Transverse colon (tissue), 4 donors: Measurements from ENCODE around the gene HIPK3. TPM values are rescaled to one million over a fixed set of nuclear protein-coding genes. Genes with fewer than 3 reads are reported as not detected.

Source experiments
- DNase-seq: peaks from one replicate; pipeline ENCODE4 v3.0.0-alpha.2; 2019
- H3K27ac ChIP-seq, 4 donors: fragments of 200-600 bp; sonication (generic); 2 replicates each; pipeline ENCODE4 v1.5.1; 2016 to 2018; ENCODE audit warnings: inconsistent platforms in 4 of 4
- H3K27me3 ChIP-seq: fragments of 200-600 bp; sonication (generic); 2 replicates; pipeline ENCODE4 v1.5.1; 2017; ENCODE audit warnings: inconsistent platforms
- H3K36me3 ChIP-seq, 4 donors: fragments of 200-600 bp; sonication (generic); 2 replicates each; pipeline ENCODE4 v1.5.1; 2017 to 2019; ENCODE audit warnings: inconsistent platforms in 4 of 4
- H3K4me1 ChIP-seq, 4 donors: fragments of 200-600 bp; sonication (generic); 2 replicates each; pipeline ENCODE4 v1.5.1; 2017 to 2020; ENCODE audit warnings: inconsistent platforms in 4 of 4
- H3K4me3 ChIP-seq, 4 donors: fragments of 200-600 bp; sonication (generic); 1 replicate in 1 of 4; 2 replicates in 3 of 4; pipeline versions ENCODE4 v1.5.1 to v1.6.1; 2017 to 2019; ENCODE audit warnings: inconsistent platforms in 4 of 4
- H3K9me3 ChIP-seq, 2 donors: fragments of 200-600 bp; sonication (generic); 2 replicates each; pipeline ENCODE4 v1.5.1; 2017 to 2019; ENCODE audit warnings: inconsistent platforms in 2 of 2
- CTCF ChIP-seq, 5 experiments: fragments of 200-600 bp in 3 of 5; fragments of 450-650 bp in 2 of 5; sonication (generic) in 3 of 5; IDR thresholded peaks; 1 replicate in 2 of 5; 2 replicates in 3 of 5; pipeline ENCODE4 v1.5.1; 2016 to 2017; ENCODE audit warnings: antibody characterized with exemption in 5 of 5, inconsistent platforms in 3 of 5, mild to moderate bottlenecking in 2 of 5, moderate library complexity in 1 of 5
- EP300 ChIP-seq: sonication (generic); formaldehyde crosslinking; IDR thresholded peaks from one replicate; pipeline ENCODE4 v1.6.1; 2017; ENCODE audit warnings: antibody characterized with exemption, low read depth
- POLR2A ChIP-seq: fragments of 450-650 bp; IDR thresholded peaks from one replicate; pipeline ENCODE4 v1.6.1; 2016; ENCODE audit warnings: antibody characterized with exemption, mild to moderate bottlenecking, moderate library complexity
- POLR2AphosphoS5 ChIP-seq, 3 donors: sonication (generic); formaldehyde crosslinking; IDR thresholded peaks; one replicate each; pipeline ENCODE4 v1.6.1; 2016; ENCODE audit warnings: antibody characterized with exemption in 3 of 3
- WGBS, 2 donors: methylation state at CpG; one replicate each; pipeline ENCODE4 v1.1.5; 2018; ENCODE audit warnings: low coverage in 1 of 2; 5-methylcytosine and 5-hydroxymethylcytosine counted together
- in situ Hi-C, 4 donors: fragments of 200-750 bp; cut with MboI; loops; one replicate each; pipeline versions ENCODE4 v1.15.0 to v1.15.1; 2017; ENCODE audit warnings: low sequenced_read_pairs in 3 of 4, low pct_ligation_motif_present in 1 of 4, low pct_unique_long_range_greater_than_20kb in 1 of 4
- intact Hi-C: fragments of 100-400 bp; cut with DNase I; formaldehyde crosslinking; loops from one replicate; pipeline ENCODE4 v1.15.1; 2023; ENCODE audit warnings: low total_unique reads
- total RNA-seq, 4 donors: library from RNA; depleted of rRNA; stranded (reverse); fragments of >200 nt; gene quantifications; one replicate each; pipeline ENCODE4 v1.1.0, GENCODE V29; 2016

The HIPK3 gene
- total RNA-seq, 4 donors from 2014 or later = 67.0 to 121 (median 86.8) TPM

- WGBS, 2 donors = 60 to 68% methylated on average over 3 to 4 of the region's 4 CpGs
- DNase-seq = no peak
Measured at GRCh38 chr11:33324302-33324985, 67.3 kb downstream of the HIPK3 start.

GRCh38 chr11:33325451-33325850 is 68.3 kb downstream of the HIPK3 start:
- intact Hi-C loops = no loop called here
- H3K4me1 ChIP-seq = peaks cover 12 to 71% (median 24%) of the 10 kb centered on the region in 4 donors
- 83 to 87% methylated on average over 5 of the region's 5 CpGs for WGBS, 2 donors

More at GRCh38 chr11:33324302-33324985, 67.3 kb downstream of the HIPK3 start:
- no peaks in the 10 kb centered on the region for H3K36me3 ChIP-seq
- intact Hi-C loops = no loop called here
- in situ Hi-C loops = loop anchor here in 2 of 4 donors (10.0 kb wide), 1 partner anchor 150 kb away; no protein-coding TSS in a partner anchor
- H3K27me3 ChIP-seq = no peaks in the 10 kb centered on the region
- no peak overlapping the region for H3K4me3 ChIP-seq
- H3K4me1 ChIP-seq = peaks cover 12 to 78% (median 26%) of the 10 kb centered on the region in 4 donors
- TF ChIP-seq POLR2AphosphoS5 (IDR thresholded peaks at IDR 0.05) = no peak
- no peak for TF ChIP-seq POLR2A
- no peak for TF ChIP-seq CTCF (IDR thresholded peaks at IDR 0.05)
- no peak for TF ChIP-seq EP300
- H3K9me3 ChIP-seq = no peaks in the 10 kb centered on the region
- no peak overlapping the region for H3K27ac ChIP-seq

GRCh38 chr11:33329705-33330329 is 72.6 kb downstream of the HIPK3 start:
- WGBS, 2 donors = 7 to 33% methylated on average over 3 to 4 of the region's 4 CpGs
- Histone ChIP-seq H3K4me3 (no peak overlapping the region), H3K9me3 (no peaks in the 10 kb centered on the region), H3K27me3 (no peaks in the 10 kb centered on the region), H3K27ac (no peak overlapping the region), H3K36me3 (no peaks in the 10 kb centered on the region), H3K4me1 (peaks cover 4 to 44% (median 10%) of the 10 kb centered on the region in 4 donors)
- in situ Hi-C loops (loop anchor here (10.0 to 25.0 kb wide), 3 partner anchors 155 to 368 kb away; partner anchors contain the start of gene CSTF3 (in 1 of the 4)), intact Hi-C loops (loop anchor here (2.0 kb wide), 1 partner anchor 73 kb away; the partner anchor contains the start of gene HIPK3)
- DNase-seq = peak; percentile 50
- TF ChIP-seq POLR2AphosphoS5 (IDR thresholded peaks at IDR 0.05) (no peak), EP300 (no peak), POLR2A (no peak), CTCF (IDR thresholded peaks at IDR 0.05) (peak; percentile 57 to 72 (median 65))

More at GRCh38 chr11:33325451-33325850, 68.3 kb downstream of the HIPK3 start:
- H3K27ac ChIP-seq = no peak overlapping the region
- no peak overlapping the region for H3K4me3 ChIP-seq
- no peaks in the 10 kb centered on the region for H3K36me3 ChIP-seq
- no peaks in the 10 kb centered on the region for H3K9me3 ChIP-seq
- DNase-seq = no peak
- no peaks in the 10 kb centered on the region for H3K27me3 ChIP-seq
- in situ Hi-C loops = loop anchor here in 2 of 4 donors (10.0 to 25.0 kb wide), 2 partner anchors 151 to 363 kb away; no protein-coding TSS in a partner anchor
- TF ChIP-seq CTCF (IDR thresholded peaks at IDR 0.05) = no peak
- no peak for TF ChIP-seq POLR2AphosphoS5 (IDR thresholded peaks at IDR 0.05)
- TF ChIP-seq POLR2A = no peak

- peaks cover 0 to 7% (median 4%) of the 10 kb centered on the region in 4 donors for H3K4me1 ChIP-seq
- H3K36me3 ChIP-seq = peaks cover 0 to 8% (median 3%) of the 10 kb centered on the region in 4 donors
- whole genome bisulfite sequencing, 2 donors = 76 to 84% methylated on average over 2 of the region's 2 CpGs
- no peaks in the 10 kb centered on the region for H3K9me3 ChIP-seq
- TF ChIP-seq POLR2AphosphoS5 (IDR thresholded peaks at IDR 0.05) (no peak), CTCF (IDR thresholded peaks at IDR 0.05) (no peak), POLR2A (no peak)
- in situ Hi-C loops = loop anchor here in 3 of 4 donors (10.0 to 25.0 kb wide), 3 partner anchors 159 to 372 kb away; partner anchors contain the start of gene CSTF3 (in 1 of the 3)
- H3K27ac ChIP-seq = no peak overlapping the region
- no peak for DNase-seq
- intact Hi-C loops = no loop called here
- H3K4me3 ChIP-seq = no peak overlapping the region
- H3K27me3 ChIP-seq = no peaks in the 10 kb centered on the region
Measured at GRCh38 chr11:33333816-33334215, 76.6 kb downstream of the HIPK3 start.
